Brain microvascular endothelial cell (primary cell): Measurements from ENCODE around the gene PRR19.

Source experiments
- DNase-seq: peaks from one replicate; pipeline ENCODE4 v3.0.0-alpha.2; 2020
- H3K27ac ChIP-seq: fragments of 250-450 bp; sonication (Bioruptor Pico); 2 replicates; pipeline ENCODE4 v1.5.1; 2020; ENCODE audit warnings: mild to moderate bottlenecking, moderate library complexity
- H3K27me3 ChIP-seq: fragments of 250-450 bp; sonication (Bioruptor Pico); replicated peaks from 2 replicates; pipeline ENCODE4 v1.5.1; 2020; ENCODE audit warnings: mild to moderate bottlenecking
- H3K36me3 ChIP-seq: fragments of 250-450 bp; sonication (Bioruptor Pico); replicated peaks from 2 replicates; pipeline ENCODE4 v1.5.1; 2020; ENCODE audit warnings: mild to moderate bottlenecking
- H3K4me3 ChIP-seq: 2 replicates; pipeline ENCODE4 v1.5.1; 2011; ENCODE audit warnings: low read depth, mild to moderate bottlenecking, control low read depth, low read length, moderate library complexity
- CTCF ChIP-seq: IDR thresholded peaks from 2 replicates; pipeline ENCODE4 v1.5.1; 2011; ENCODE audit warnings: low read depth, mild to moderate bottlenecking, moderate library complexity, low read length, control low read depth, inconsistent platforms; ENCODE audit errors: missing control alignments
- in situ Hi-C: cut with HindIII; loops from 2 replicates; pipeline ENCODE4 v1.10.0; 2017; ENCODE audit warnings: low sequenced_read_pairs, low pct_ligation_motif_present

Gene PRR19

GRCh38 chr19:42271045-42271419 lies 30.9 kb upstream of the PRR19 start:
- H3K4me3 ChIP-seq: peak overlapping the region; percentile 72
- in situ Hi-C loops: no loop called here
- no peaks in the 10 kb centered on the region for H3K27me3 ChIP-seq
- TF ChIP-seq CTCF: no peak
- no peak for DNase-seq
- H3K27ac ChIP-seq: peak overlapping the region; percentile 86
- H3K36me3 ChIP-seq: peaks cover 31% of the 10 kb centered on the region

- TF ChIP-seq CTCF: no peak
- Histone ChIP-seq H3K4me3 (no peak overlapping the region), H3K36me3 (peaks cover 33% of the 10 kb centered on the region), H3K27ac (no peak overlapping the region), H3K27me3 (no peaks in the 10 kb centered on the region)
- in situ Hi-C loops: no loop called here
- DNase-seq: no peak
These were observed 29.9 kb upstream of the PRR19 start for GRCh38 chr19:42271861-42272534.

GRCh38 chr19:42272535-42272897 lies 29.4 kb upstream of the PRR19 start:
- H3K27me3 ChIP-seq: no peaks in the 10 kb centered on the region
- no peak for DNase-seq
- H3K4me3 ChIP-seq: no peak overlapping the region
- peaks cover 33% of the 10 kb centered on the region for H3K36me3 ChIP-seq
- in situ Hi-C loops: no loop called here
- no peak overlapping the region for H3K27ac ChIP-seq
- no peak for TF ChIP-seq CTCF

- peaks cover 36% of the 10 kb centered on the region for H3K36me3 ChIP-seq
- no peak for DNase-seq
- H3K27me3 ChIP-seq: no peaks in the 10 kb centered on the region
- TF ChIP-seq CTCF: no peak
- H3K4me3 ChIP-seq: no peak overlapping the region
- H3K27ac ChIP-seq: no peak overlapping the region
- in situ Hi-C loops: no loop called here
These were observed 28.9 kb upstream of the PRR19 start for GRCh38 chr19:42272989-42273406.

- in situ Hi-C loops: no loop called here
- H3K36me3 ChIP-seq: peaks cover 36% of the 10 kb centered on the region
These were observed 28.4 kb upstream of the PRR19 start for GRCh38 chr19:42273407-42274064.

More at GRCh38 chr19:42273407-42274064, 28.4 kb upstream of the PRR19 start:
- H3K27ac ChIP-seq: no peak overlapping the region
- TF ChIP-seq CTCF: no peak
- DNase-seq: no peak
- H3K4me3 ChIP-seq: no peak overlapping the region
- H3K27me3 ChIP-seq: no peaks in the 10 kb centered on the region
